ENCODE data around the gene POM121L2. TPM values are rescaled to one million over a fixed set of nuclear protein-coding genes. Genes with fewer than 3 reads are reported as not detected.

The POM121L2 gene
- total and polyA plus RNA-seq, 12 donors, result 0.03 TPM; not detected in 11

- Histone ChIP-seq H3K27ac (no peak overlapping the region), H3K4me3 (no peak overlapping the region), H3K27me3 (peaks cover 97% of the 10 kb centered on the region), H3K36me3 (replicated peaks in 1 of 2) (no peaks in the 10 kb centered on the region), H3K4me1 (replicated peaks in 1 of 2) (no peaks in the 10 kb centered on the region), H3K9me3 (replicated peaks in 1 of 3) (no peaks in the 10 kb centered on the region)
- no peak for DNase-seq
- TF ChIP-seq, protein P1, sequence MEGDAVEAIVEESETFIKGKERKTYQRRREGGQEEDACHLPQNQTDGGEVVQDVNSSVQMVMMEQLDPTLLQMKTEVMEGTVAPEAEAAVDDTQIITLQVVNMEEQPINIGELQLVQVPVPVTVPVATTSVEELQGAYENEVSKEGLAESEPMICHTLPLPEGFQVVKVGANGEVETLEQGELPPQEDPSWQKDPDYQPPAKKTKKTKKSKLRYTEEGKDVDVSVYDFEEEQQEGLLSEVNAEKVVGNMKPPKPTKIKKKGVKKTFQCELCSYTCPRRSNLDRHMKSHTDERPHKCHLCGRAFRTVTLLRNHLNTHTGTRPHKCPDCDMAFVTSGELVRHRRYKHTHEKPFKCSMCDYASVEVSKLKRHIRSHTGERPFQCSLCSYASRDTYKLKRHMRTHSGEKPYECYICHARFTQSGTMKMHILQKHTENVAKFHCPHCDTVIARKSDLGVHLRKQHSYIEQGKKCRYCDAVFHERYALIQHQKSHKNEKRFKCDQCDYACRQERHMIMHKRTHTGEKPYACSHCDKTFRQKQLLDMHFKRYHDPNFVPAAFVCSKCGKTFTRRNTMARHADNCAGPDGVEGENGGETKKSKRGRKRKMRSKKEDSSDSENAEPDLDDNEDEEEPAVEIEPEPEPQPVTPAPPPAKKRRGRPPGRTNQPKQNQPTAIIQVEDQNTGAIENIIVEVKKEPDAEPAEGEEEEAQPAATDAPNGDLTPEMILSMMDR (IDR thresholded peaks at IDR 0.05), result no peak
- TF ChIP-seq POLR2A (IDR thresholded peaks at IDR 0.05), result no peak
- intact Hi-C loops (cut with DNase I), result no loop called here
- 4 to 10% (median 7%) methylated on average over 8 of the region's 8 CpGs for WGBS, 4 donors
Observed at GRCh38 chr6:27287751-27288135, 24.3 kb downstream of the POM121L2 start.

DNA sequence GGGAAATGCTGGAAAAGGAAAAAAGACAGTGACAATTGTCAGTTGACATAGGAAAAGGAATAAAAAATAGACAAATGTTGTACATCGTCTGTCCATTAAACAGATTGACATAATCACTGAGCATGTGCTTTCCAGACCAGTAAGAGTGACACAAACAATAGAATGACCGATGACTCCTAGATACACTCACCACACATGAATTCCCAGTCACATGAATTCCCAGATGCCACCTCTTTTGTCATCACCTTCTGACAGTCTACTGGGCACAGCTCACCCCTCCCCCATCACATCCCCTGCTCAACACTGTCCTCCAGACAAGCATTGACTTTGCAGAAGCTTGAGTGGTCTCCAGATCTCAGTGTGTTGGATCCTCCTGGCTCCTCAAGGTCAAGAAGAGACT lies 25.9 kb downstream of the POM121L2 start:
- intact Hi-C loops (cut with DNase I), result no loop called here
- TF ChIP-seq, protein P1 (IDR thresholded peaks at IDR 0.05), result no peak
- no peak for TF ChIP-seq POLR2A (IDR thresholded peaks at IDR 0.05)
- no peak for DNase-seq
- H3K36me3 ChIP-seq (replicated peaks in 1 of 2), result no peaks in the 10 kb centered on the region
- H3K4me3 ChIP-seq, result no peak overlapping the region
- H3K9me3 ChIP-seq (replicated peaks in 1 of 3), result no peaks in the 10 kb centered on the region
- H3K27ac ChIP-seq, result no peak overlapping the region
- peaks cover 96% of the 10 kb centered on the region for H3K27me3 ChIP-seq
- 80 to 90% (median 86%) methylated on average over 2 of the region's 2 CpGs for WGBS, 4 donors
- no peaks in the 10 kb centered on the region for H3K4me1 ChIP-seq (replicated peaks in 1 of 2)

DNA sequence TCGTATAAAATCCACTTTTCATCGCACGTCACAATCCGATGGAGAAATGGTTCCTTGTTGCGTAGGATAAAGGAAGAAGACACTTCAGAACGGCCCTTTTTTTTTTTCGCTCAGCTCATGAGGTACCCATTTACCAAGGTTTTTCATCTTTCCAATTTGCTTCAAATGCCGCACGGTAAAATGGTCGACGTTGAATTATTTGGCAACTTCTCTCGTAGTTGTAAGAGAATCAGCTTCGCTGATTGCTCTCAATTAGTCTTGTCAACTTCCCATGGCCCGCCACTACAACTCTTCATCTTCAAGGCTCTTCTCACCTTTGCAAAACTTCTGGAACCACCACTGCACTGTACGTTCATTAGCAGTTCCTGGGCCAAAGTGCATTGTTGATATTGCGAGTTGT lies 28.8 kb downstream of the POM121L2 start:
- H3K4me1 ChIP-seq (replicated peaks in 1 of 2), result no peaks in the 10 kb centered on the region
- DNase-seq, result no peak
- WGBS, 4 donors, result 12 to 22% (median 14%) methylated on average over 16 of the region's 16 CpGs
- H3K36me3 ChIP-seq (replicated peaks in 1 of 2), result no peaks in the 10 kb centered on the region
- H3K27ac ChIP-seq, result no peak overlapping the region
- H3K4me3 ChIP-seq, result no peak overlapping the region
- intact Hi-C loops (cut with DNase I), result no loop called here
- H3K9me3 ChIP-seq (replicated peaks in 1 of 3), result no peaks in the 10 kb centered on the region
- H3K27me3 ChIP-seq, result peaks cover 95% of the 10 kb centered on the region
- no peak for TF ChIP-seq POLR2A (IDR thresholded peaks at IDR 0.05)
- TF ChIP-seq, protein P1 (IDR thresholded peaks at IDR 0.05), result no peak

DNA sequence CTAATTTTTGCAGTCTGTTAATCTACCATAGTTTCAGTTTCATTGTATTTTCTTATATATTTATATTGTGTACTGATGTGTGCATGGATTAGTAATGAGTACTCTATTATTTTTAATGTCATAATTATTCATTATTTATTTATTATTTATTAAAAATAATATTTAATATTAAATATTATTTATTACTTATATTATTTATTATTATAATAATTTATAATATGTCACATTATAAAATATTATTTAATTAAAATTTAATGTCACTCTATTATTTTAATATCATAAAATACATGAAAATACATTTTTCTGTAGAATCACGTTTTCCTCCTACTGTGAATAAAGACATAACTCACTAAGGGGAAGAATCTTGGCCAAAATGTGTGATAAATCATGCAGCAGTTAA lies 30.5 kb downstream of the POM121L2 start:
- Histone ChIP-seq H3K27me3 (peaks cover 90% of the 10 kb centered on the region), H3K4me1 (replicated peaks in 1 of 2) (no peaks in the 10 kb centered on the region), H3K27ac (no peak overlapping the region), H3K4me3 (no peak overlapping the region), H3K36me3 (replicated peaks in 1 of 2) (no peaks in the 10 kb centered on the region), H3K9me3 (replicated peaks in 1 of 3) (no peaks in the 10 kb centered on the region)
- 30 to 60% (median 36%) methylated on average over 1 of the region's 1 CpG for WGBS, 4 donors
- TF ChIP-seq POLR2A (IDR thresholded peaks at IDR 0.05), result no peak
- TF ChIP-seq, protein P1 (IDR thresholded peaks at IDR 0.05), result no peak
- intact Hi-C loops (cut with DNase I), result no loop called here
- DNase-seq, result no peak

All from adrenal gland (tissue), 12 donors.